Stimulated activated CD4-positive, alpha-beta T cell treated with anti-CD3 and anti-CD28 coated beads, Interleukin-1b, Interleukin-23, amount 100 ng/mL, for 24 hours (primary cell): ENCODE measurements around the gene RIBC2.
A peak's percentile ranks its signal among the peaks of the same experiment; 100 is the strongest.
"Not testable (repeated sequence)": the region's sequence is repeated elsewhere in the genome, so short reads cannot be mapped to it uniquely, and the experiment has no call there.

ENCODE experiments used
- DNase-seq, 4 experiments: peaks; one replicate each; pipeline ENCODE4 v3.0.0-alpha.2; 2020; ENCODE audit warnings: low read depth in 4 of 4, low spot score in 1 of 4

Gene RIBC2, protein sequence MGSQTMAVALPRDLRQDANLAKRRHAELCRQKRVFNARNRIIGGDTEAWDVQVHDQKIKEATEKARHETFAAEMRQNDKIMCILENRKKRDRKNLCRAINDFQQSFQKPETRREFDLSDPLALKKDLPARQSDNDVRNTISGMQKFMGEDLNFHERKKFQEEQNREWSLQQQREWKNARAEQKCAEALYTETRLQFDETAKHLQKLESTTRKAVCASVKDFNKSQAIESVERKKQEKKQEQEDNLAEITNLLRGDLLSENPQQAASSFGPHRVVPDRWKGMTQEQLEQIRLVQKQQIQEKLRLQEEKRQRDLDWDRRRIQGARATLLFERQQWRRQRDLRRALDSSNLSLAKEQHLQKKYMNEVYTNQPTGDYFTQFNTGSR

DNA sequence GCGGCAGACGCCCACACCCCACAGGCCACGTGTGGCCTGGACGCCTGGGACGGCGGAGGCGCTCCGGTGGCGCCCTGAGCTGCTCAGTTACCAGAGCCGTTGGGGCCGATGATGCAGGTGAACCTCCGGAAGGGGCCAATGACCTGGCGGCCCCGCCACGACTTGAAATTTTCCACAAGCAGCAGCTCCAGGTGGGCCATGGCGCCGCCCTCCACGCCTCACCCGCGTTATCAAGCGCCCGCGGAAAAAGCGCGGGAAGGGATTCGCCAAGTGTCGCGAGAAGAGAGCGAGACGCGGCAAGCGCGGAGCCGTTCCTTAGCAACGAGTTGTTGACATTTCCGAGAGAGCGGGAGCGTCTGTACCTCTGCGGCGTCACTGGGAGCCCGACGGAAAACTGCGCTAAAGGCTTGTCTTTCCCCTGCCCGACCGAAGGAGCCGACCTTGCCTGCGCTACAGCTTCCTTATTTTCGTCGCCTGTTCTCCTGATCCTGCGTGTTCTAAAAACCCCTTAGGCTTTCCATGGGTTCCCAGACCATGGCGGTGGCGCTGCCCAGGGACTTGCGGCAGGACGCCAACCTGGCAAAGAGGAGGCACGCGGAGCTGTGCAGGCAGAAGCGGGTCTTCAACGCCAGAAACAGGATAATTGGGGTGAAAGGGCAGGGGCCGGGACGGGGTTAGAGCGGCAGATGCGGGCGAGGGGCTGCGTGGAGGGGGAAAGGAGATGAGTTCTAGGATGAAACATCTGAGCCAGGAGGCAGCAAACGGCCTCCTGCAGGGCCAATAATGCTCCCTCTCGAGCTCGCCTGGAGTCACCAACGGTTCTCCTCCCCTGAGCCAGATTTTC lies at the start of gene RIBC2, which contains the start of gene SMC1B:
Gene RIBC2 (plus strand): TSS at position 326 of the 844 bp plus-strand sequence. CDS start 194 bp downstream, at position 520.
Gene SMC1B (minus strand): TSS at position 232 of the 844 bp plus-strand sequence. CDS start 32 bp downstream, at position 200.
- peak; percentile 55 to 86 (median 71) for DNase-seq

DNA sequence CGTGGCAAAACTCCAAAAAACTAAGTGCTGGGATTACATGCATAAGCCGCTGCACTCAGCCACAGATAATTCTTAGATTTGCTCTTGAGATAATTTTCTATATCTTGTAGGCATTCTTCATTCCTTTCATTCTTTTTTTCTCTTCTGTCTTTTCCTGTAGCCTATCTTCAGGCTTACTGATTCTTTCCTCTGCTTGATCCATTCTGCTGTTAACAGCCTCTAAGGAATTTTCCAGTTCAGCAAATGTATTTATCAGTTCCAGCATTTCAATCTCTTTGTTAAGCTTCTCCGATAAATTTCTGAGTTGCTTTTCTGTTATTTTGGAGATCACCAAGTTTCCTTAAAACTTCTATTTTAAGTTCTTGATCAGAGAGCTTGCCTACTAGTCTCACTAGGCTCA lies 46.8 kb upstream of the RIBC2 start:
- no peak for DNase-seq

DNA sequence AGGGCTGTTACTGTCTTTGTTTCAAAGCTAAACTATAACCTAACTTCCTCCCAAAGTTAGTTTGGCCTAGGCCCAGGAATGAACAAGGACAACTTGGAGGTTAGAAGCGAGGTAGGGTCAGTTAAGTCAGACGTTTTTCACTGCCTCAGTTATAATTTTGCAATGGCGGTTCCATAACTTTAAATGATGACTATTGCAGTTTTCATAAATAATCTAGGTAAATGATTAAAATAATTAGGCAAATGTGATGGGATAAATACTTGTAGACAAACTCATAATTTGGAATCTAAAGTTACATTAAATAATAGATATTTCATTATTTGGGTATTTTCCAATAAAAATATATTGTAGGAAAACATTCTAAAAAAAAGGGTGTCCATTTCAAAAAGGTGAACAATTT lies 39.9 kb upstream of the RIBC2 start:
- DNase-seq, result not testable (repeated sequence)

DNA sequence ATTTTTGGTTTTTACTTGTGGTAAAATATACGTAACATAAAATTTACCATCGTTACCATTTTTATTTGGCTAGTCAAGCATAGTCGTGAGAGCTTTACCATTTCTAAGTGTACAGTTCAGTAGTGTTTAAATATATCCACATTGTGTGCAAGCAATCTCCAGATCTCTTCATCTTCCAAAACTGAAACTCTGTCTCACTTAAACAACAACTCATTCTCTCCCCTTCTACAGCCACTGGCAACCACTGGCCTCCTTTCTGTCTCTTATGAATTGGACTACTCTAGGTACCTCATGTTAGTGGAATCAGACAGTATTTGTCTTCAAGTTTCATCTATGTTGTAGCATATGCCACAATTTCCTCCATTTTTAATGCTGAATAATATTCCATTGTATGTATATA lies 37.5 kb upstream of the RIBC2 start:
- DNase-seq, result no peak

DNA sequence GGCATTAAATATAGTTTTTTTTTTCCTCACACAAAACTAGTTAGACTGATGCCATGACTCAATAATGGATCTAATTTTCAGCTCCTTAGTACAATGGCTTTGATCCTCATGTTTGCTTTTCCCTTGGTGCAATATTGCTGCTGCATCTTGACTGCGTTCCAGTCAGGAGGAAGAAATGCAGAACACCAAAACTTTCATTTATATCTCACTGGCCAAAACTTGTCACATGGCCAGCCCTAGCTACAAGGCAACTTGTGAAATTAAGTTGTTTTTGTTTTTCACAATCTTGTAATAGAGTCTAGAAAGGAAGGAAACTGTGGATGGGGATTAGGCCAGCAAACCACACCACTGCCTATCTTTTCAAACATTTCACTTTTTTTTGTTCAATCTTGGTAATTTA lies 36.8 kb upstream of the RIBC2 start:
- no peak for DNase-seq

DNA sequence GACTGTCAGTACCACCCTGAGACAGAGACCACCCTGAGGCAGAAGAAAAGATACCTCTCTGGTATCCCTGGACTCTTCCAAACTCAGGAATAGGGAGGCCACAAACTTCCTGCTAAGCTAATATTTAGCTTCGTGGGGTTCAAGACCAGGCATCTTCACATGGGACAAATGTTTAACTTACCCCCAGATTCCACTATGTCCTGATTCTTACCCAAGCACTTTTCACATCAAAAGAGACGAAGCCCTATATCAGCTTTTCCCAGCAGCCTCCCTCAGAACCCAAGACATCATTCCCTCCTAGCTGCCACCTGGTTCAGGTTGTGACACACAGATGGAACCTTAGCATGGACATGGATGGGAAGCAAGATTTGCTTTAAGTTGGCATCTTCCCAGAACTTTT lies 32.1 kb upstream of the RIBC2 start:
- DNase-seq, result no peak

DNA sequence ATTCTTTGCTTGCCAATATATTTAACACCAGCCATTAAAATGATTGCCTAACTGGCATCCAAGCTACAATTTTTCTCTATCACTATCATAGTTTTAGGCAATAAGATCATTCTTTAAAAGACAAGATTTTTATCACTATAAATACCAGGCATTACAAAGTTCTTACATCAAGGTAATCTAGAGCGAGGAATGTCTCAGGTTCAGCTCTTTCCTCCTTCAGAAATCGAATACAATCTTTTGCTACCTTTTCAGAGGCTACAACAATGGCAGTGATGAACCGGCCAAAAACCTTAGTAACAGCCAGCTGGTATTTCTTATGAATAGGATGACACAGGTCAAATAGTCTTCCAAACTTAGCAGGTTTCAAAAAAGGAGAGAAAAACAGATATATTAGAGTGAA lies 23.9 kb upstream of the RIBC2 start:
- DNase-seq, result no peak

DNA sequence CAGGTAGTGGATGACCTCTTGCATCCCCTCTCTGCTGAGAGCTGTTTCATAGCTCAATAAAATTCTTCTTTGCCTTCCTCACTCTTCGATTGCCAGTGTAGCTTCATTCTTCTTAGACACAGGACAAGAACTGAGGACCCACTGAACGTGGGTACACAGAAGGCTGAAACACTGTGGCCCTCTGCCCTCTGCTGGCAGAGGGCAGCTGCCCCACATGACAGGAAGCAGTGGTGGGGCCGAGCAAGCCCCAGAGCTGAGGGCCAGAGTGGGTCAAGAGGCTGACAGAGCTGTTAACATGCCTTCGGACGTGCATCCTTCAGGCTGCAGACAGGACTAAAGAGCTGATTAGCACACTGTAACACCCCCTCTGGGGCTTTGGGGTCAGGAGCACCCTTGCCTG lies 15.7 kb upstream of the RIBC2 start:
- no peak for DNase-seq

DNA sequence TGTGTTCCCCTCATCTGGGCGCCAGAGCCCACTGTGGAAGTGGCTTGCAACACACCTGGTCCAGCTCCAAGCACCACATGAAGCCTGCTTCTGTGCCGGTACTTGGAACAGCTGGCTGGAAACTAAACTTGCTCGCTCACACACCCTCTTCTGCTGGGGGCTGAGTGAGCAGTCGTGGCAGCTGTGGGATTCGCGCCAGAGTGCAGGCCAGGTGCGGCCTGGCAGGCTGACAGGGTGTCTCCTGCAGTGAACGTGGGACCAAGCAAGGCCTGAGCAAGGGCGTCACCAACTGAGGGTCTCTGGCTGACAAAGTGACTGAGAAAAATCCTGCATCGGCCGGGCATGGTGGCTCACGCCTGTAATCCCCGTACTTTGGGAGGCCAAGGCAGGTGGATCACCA lies 15.3 kb upstream of the RIBC2 start:
- DNase-seq, result no peak

DNA sequence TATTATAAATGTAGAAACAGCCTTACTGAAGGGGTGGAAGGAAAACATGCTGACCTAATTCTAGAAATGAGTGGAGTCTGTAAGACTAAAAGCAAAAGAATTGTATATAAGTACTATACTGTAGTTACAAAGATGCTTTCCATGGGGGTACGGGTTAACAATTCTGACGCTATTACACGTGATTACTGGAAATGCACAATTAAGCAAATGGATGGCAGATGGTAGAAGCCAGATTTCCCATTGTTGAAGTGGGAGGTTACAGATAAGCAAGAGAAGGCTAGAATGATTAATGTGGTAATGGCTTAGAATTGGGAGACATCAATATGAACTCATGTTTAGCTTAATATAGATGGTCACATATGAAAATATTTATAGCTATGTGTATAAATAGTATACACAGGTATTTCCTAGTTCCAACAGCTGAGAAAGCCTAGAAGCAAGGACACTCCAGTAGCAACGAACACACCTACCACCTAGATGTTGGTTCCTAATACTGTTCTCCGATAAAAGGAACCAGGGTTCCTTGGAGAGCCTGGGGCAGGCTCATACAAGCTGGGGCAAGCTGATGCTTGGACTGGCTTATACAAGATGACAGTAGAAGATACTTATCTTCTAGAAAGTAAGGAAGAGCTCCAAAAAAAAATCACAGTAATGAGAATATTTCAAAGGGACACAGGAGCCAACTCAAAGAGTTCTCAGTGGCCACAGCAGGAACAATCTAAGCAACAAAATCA lies 13.6 kb upstream of the RIBC2 start:
- no peak for DNase-seq

DNA sequence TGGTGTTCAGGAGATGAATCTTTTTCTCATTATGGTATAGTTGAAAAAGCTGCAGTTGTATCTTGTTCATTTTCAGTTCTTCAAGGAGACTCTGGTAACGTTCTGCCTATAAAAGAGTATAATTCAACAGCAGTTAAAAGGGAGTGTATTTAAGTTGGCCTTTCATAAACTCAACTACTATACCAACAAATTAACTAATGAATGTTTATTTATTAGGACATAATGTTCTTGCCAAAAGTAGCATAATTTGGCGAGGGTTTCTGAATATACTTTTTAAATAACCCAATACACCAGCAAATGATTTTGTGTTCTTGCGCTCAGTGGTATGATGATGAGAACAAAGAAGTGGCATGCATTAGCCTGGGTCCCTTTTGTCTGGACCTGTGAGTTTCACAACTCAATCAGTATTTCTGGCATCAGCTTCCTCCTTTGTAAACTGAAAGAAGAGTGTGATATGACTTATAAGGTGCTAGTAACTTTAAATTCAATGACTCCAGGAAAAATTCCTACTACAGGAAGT lies 11.0 kb upstream of the RIBC2 start:
- no peak for DNase-seq

DNA sequence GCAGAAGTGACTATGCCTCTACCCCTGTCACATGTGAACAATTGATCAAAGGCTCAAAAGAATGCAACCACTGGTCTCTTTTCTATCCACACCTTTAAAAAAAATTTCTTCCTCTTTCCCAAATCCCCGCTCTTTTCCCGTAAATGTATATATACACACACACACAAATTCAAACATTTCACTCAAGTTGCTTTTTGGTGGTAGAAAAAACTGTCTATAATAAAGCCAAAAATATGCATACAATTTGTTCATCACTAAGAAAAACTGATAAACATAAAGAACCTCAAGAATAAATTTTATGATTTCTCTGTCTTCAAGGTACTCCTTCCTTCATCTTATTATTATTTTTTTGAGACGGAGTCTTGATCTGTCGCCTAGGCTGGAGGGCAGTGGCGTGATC lies 5.7 kb upstream of the RIBC2 start:
- no peak for DNase-seq

DNA sequence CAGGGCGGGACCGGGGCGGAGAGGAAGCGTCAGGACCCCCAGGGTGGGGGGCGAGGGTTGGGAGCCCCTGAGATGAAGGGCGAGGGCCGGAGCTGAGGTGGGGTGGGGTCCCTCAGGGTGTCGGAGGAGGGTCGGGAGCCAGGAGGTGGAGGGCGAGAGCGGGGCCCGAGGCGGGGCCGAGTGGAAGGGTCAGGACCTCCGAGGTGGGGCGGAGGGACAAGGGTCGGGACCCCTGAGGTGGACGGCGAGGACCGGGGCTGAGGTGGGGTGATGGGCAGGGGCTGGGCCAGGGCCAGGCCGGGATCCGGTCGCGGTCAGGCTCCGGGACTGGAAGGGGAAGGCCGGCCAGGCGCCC lies 503 bp upstream of the RIBC2 start:
- no peak for DNase-seq

DNA sequence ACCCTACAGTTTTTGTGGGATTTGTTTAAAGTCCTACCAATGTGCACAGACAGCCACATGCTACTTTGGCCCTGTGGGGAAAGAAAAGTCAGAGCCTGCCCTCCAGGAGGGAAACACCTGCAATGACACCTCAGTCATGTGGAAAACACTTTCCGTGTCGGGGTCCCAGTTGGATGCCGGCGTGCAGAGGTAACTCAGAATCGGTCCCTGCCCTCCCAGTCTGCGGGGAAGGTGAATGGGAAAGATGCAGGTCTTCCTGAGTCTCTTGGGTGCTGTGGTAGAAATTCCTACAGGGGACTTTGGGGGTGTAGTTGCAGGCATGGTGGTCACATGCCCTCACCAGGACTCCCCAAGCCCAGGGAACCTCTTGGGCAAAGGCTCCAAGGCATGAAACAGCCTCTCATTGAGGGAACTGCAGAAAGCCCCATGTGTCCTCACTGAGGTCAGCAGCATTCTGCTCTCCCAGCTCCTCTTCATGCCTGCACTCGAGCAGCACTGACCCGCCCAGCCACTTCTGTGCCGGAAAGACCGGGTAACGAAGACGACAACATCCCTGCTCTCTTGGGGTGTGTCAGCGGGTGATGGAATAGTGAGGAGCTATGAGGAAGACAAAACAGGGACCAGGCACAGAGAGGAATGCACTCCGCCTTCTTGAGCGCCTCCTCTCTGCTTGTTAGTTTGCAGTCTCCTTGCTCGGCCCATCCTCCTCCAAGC lies 4.7 kb downstream of the RIBC2 start:
- DNase-seq, result no peak

DNA sequence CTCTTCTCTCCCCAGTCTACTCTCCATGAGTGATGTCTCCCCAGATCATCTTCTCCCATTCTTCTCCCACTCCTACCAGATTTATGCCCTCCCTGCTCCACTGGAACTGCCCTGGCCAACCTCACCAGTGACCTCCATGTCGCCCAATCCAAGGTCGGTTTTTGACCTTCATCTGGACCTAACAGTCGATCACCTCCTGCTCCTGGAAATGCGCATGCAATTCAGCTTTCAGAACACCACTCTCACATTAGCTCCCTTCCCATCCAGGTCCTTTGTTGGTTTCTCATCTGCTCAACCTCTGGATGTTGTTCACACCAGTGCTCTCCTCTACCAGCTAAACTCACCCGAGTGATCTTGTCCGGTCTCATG lies 5.3 kb downstream of the RIBC2 start:
- DNase-seq, result no peak

DNA sequence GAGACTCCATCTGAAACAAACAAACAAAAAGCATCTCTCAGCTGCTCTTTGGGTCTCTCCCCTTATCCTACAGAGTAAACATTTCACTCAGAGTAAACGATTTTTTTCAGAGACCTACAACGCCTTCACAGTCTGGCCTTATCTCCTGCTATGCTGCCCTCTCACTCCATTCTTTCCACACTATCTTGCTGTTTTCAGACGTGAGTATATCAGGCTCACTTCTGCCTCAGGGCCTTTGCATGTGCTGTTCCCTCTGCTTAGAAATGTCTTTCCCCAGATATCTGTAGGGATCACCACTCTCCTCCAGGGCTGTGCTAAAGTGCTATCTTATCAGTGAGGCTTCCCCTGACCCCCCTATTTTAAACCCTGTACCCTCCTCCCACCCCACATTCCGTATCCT lies 6.5 kb downstream of the RIBC2 start:
- no peak for DNase-seq

DNA sequence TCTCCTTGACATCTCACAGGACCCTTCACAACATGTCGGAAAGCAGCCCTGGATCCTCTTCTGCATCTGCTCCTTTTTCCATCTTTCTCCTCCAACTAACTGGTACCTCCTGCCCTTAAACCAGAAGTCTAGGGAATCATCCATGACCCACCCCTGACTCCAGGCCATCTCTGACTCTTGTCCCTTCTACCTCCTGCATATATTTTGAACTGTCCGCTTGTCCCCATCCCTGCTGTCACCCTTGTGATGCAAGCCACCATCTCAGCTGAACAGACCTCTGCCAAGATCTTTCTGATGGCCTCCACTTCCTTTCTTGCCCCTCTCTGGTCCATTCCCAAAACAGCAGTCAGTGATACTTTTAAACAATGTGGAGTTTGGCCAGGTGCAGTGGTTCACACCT lies 7.0 kb downstream of the RIBC2 start:
- DNase-seq, result no peak

DNA sequence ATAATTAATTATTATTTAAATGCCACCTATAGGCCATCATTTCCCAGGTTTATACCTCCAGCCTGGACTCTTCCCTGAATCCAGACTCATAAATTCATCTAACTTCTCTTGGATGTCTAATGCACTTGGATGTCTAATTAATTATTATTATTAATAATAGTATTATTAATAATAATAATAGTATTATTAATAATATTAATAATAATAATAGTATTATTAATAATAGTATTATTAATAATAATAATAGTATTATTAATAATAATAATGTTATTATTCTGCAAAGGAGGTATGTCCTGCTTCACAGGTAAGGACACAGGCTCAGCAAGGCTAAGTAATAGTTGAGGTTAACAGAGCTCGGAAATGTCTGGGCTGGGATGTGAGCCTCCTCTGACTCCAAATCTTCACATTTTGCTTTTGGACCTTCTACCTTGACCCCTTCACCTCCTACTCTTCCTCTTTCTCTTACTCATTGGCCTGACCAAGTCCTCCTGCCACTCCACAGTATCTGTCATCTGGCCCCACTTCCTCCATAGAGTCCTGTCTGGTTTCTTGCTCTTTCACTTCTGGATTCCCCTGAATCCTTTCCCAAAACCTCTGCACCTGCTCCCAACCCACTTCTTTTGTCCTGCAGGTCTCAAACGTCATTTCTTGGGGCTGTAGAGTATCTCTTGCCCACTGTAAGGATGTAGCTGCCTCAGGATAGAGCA lies 8.0 kb downstream of the RIBC2 start:
- DNase-seq, result no peak

DNA sequence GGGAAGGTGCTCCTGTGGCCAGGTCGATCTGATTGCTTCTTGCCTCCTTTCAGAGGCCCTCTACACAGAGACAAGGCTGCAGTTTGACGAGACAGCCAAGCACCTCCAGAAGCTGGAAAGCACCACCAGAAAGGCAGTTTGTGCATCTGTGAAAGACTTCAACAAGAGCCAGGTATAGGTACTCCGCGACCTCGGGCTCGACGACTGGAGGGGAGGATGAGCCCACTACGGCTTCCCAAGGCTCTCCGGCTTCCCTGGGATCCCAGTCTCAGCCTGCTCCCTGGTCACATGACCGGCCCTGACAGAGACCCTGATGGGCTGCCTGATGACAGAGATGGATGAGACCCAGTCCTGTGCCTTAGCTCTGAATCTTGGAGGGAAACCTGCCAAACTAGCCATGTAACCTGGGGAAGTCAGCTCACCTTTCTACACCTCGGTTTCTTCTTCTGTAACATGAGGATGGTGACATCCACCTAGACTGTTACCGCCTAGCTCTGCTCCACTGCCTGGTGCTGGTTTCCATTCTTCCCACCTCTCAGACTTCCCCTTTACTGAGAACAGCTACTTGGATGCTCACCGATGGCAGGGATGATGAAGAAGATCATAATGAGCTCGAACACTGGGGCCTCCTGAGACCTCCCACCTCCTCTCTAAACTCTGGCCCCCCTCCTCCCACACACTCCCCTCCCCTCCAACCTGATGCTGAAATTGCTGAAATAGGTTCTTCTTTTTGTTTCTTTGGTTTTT lies 8.9 kb downstream of the RIBC2 start:
- DNase-seq, result no peak

DNA sequence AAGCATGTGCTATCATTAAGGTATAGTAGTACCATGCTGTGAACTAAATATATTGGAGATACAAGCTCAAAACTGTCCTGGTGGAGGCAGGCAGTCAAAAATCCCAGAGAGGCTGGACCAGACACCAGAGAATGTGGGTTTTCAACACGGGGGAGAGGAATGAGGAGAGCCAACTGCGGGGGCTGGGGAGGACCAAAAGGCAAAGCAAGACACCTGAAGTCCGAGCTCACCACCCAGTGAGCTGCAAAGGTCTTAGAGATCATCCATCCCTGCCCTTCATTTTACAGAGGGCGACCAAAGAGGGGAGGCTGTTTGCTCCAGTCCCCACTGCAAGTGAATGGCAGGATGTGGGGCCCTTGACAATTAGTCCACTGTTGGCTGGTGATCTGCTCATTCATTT lies 10.0 kb downstream of the RIBC2 start:
- DNase-seq, result no peak
